ENCODE measurements around the gene FARS2. TPM values are rescaled to one million over a fixed set of nuclear protein-coding genes. Genes with fewer than 3 reads are reported as not detected.

Gene FARS2
- total RNA-seq, 1 experiment from 2014 or later = 13.8 TPM

- H3K4me3 ChIP-seq (replicated peaks in 1 of 2; ENCODE audit: low read depth in 1 of 2, low read length in 2 of 2) = no peak overlapping the region
- H3K27me3 ChIP-seq (ENCODE audit: insufficient read depth, low read length) = no peaks in the 10 kb centered on the region
- intact Hi-C loops (cut with micrococcal nuclease) = no loop called here
- ChIA-PET RAD21 (ENCODE audit: low non-redundant PET in 1 of 2, low total read pairs in 2 of 2, uncharacterized antibody in 2 of 2, unreplicated experiment in 2 of 2) (no interaction called here), CTCF (no interaction called here), POLR2A (no interaction called here)
- no peak for TF ChIP-seq CEBPB (IDR thresholded peaks at IDR 0.05; ENCODE audit: low read depth)
- TF ChIP-seq ZNF274 (IDR thresholded peaks at IDR 0.05; ENCODE audit: low read depth, low read length) = no peak
- TF ChIP-seq, protein P1, sequence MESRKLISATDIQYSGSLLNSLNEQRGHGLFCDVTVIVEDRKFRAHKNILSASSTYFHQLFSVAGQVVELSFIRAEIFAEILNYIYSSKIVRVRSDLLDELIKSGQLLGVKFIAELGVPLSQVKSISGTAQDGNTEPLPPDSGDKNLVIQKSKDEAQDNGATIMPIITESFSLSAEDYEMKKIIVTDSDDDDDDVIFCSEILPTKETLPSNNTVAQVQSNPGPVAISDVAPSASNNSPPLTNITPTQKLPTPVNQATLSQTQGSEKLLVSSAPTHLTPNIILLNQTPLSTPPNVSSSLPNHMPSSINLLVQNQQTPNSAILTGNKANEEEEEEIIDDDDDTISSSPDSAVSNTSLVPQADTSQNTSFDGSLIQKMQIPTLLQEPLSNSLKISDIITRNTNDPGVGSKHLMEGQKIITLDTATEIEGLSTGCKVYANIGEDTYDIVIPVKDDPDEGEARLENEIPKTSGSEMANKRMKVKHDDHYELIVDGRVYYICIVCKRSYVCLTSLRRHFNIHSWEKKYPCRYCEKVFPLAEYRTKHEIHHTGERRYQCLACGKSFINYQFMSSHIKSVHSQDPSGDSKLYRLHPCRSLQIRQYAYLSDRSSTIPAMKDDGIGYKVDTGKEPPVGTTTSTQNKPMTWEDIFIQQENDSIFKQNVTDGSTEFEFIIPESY (IDR thresholded peaks at IDR 0.05; ENCODE audit: extremely low read depth, insufficient replicate concordance, low read length) = no peak
- no peak for TF ChIP-seq SIN3A (IDR thresholded peaks at IDR 0.05; ENCODE audit: low read depth)
- TF ChIP-seq ZFX (IDR thresholded peaks at IDR 0.05) = no peak
- TF ChIP-seq CBX3 (IDR thresholded peaks at IDR 0.05; ENCODE audit: low read depth) = no peak
- TF ChIP-seq RAD21 (IDR thresholded peaks at IDR 0.05; ENCODE audit: low read depth) = no peak
- TF ChIP-seq, protein P2, sequence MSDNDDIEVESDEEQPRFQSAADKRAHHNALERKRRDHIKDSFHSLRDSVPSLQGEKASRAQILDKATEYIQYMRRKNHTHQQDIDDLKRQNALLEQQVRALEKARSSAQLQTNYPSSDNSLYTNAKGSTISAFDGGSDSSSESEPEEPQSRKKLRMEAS (IDR thresholded peaks at IDR 0.05) = no peak
- no peak for TF ChIP-seq EZH2phosphoT487 (IDR thresholded peaks at IDR 0.05; ENCODE audit: borderline replicate concordance)
- no peak for TF ChIP-seq JUND (IDR thresholded peaks at IDR 0.05)
- TF ChIP-seq YY1 (IDR thresholded peaks at IDR 0.05; ENCODE audit: extremely low read depth, insufficient replicate concordance, low read depth, low read length) = no peak
- no peak for TF ChIP-seq REST (IDR thresholded peaks at IDR 0.05; ENCODE audit: low read depth)
- TF ChIP-seq EZH2 (IDR thresholded peaks at IDR 0.05) = no peak
- TF ChIP-seq FOSL1 (IDR thresholded peaks at IDR 0.05; ENCODE audit: low read depth) = no peak
- TF ChIP-seq ATF3 (IDR thresholded peaks at IDR 0.05) = no peak
- TF ChIP-seq SRF (IDR thresholded peaks at IDR 0.05; ENCODE audit: low read depth) = no peak
- H3K4me2 ChIP-seq (ENCODE audit: low read length) = no peak overlapping the region
- H3K27ac ChIP-seq (ENCODE audit: low read depth, low read length) = no peak overlapping the region
- ATAC-seq = no peak
- H4K20me1 ChIP-seq (ENCODE audit: insufficient read depth) = no peaks in the 10 kb centered on the region
- no peaks in the 10 kb centered on the region for H3K36me3 ChIP-seq (ENCODE audit: control insufficient read depth in 1 of 2, insufficient read depth in 2 of 2, low read length in 2 of 2)
- no peaks in the 10 kb centered on the region for H3K4me1 ChIP-seq (ENCODE audit: control insufficient read depth in 1 of 2, insufficient read depth in 2 of 2, low read length in 2 of 2)
- no TSS peak for BruUV-seq (replicated peaks)
- H2AFZ ChIP-seq (ENCODE audit: low read depth, low read length, poor library complexity, severe bottlenecking) = no peak overlapping the region
- H3K79me2 ChIP-seq (ENCODE audit: insufficient read depth, low read length) = no peaks in the 10 kb centered on the region
- H3K9me2 ChIP-seq (ENCODE audit: insufficient read depth) = no peaks in the 10 kb centered on the region
- H3K9ac ChIP-seq (ENCODE audit: low read length) = no peak overlapping the region
- H3K9me3 ChIP-seq (ENCODE audit: control insufficient read depth in 1 of 2, insufficient read depth in 1 of 2, low read depth in 1 of 2, low read length in 2 of 2) = no peaks in the 10 kb centered on the region
- DNase-seq (ENCODE audit: low read depth, low spot score) = no peak
Measured at GRCh38 chr6:5763871-5764270, 502.6 kb downstream of the FARS2 start.

Data from HCT116 (cell line).